Measurements from ENCODE around the gene TFDP2. TPM values are rescaled to one million over a fixed set of nuclear protein-coding genes. Genes with fewer than 3 reads are reported as not detected.

TFDP2 gene
- total RNA-seq, 1 experiment from 2014 or later = 48.2 TPM

- intact Hi-C loops (cut with micrococcal nuclease; ENCODE audit: unreplicated experiment) = no loop called here
- ChIA-PET CTCF (no interaction called here), POLR2A (ENCODE audit: unreplicated experiment) (interaction anchor here (0.6 kb wide), 1 partner anchor 10 kb away, joined by 5 read pairs; no protein-coding TSS in a partner anchor)
- no peak for TF ChIP-seq EZH2 (IDR thresholded peaks at IDR 0.05; ENCODE audit: low read depth)
- TF ChIP-seq, protein P1, sequence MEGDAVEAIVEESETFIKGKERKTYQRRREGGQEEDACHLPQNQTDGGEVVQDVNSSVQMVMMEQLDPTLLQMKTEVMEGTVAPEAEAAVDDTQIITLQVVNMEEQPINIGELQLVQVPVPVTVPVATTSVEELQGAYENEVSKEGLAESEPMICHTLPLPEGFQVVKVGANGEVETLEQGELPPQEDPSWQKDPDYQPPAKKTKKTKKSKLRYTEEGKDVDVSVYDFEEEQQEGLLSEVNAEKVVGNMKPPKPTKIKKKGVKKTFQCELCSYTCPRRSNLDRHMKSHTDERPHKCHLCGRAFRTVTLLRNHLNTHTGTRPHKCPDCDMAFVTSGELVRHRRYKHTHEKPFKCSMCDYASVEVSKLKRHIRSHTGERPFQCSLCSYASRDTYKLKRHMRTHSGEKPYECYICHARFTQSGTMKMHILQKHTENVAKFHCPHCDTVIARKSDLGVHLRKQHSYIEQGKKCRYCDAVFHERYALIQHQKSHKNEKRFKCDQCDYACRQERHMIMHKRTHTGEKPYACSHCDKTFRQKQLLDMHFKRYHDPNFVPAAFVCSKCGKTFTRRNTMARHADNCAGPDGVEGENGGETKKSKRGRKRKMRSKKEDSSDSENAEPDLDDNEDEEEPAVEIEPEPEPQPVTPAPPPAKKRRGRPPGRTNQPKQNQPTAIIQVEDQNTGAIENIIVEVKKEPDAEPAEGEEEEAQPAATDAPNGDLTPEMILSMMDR (conservative IDR thresholded peaks at IDR 0.05) = no peak
- Histone ChIP-seq H4K20me1 (ENCODE audit: insufficient read depth) (no peaks in the 10 kb centered on the region), H3K27me3 (ENCODE audit: insufficient read depth, low read depth) (no peaks in the 10 kb centered on the region), H3K4me3 (no peak overlapping the region), H3K79me2 (ENCODE audit: low read depth) (no peaks in the 10 kb centered on the region), H3K9me2 (ENCODE audit: insufficient read depth) (no peaks in the 10 kb centered on the region), H3K4me1 (replicated peaks; ENCODE audit: insufficient read depth) (no peaks in the 10 kb centered on the region), H3K36me3 (ENCODE audit: low read depth) (no peaks in the 10 kb centered on the region), H3K27ac (no peak overlapping the region), H3K9me3 (ENCODE audit: insufficient read depth, low read depth) (no peaks in the 10 kb centered on the region), H3F3A (ENCODE audit: insufficient read depth, low read depth) (no peaks in the 10 kb centered on the region), H3K4me2 (no peak overlapping the region), H2AFZ (no peak overlapping the region)
- no peak for DNase-seq
- no TSS peak for BruUV-seq (replicated peaks)
Observed at GRCh38 chr3:142047021-142047369, 102.3 kb downstream of the TFDP2 start.

- POLR2A ChIA-PET (ENCODE audit: unreplicated experiment) = interaction anchor here (0.6 kb wide), 2 partner anchors 10 to 449 kb away, joined by 3 to 5 read pairs; no protein-coding TSS in a partner anchor
- Histone ChIP-seq H2AFZ (no peak overlapping the region), H3K4me1 (replicated peaks; ENCODE audit: insufficient read depth) (no peaks in the 10 kb centered on the region), H3K4me2 (no peak overlapping the region), H3K27me3 (ENCODE audit: insufficient read depth, low read depth) (no peaks in the 10 kb centered on the region), H3F3A (ENCODE audit: insufficient read depth, low read depth) (no peaks in the 10 kb centered on the region), H3K27ac (no peak overlapping the region), H4K20me1 (ENCODE audit: insufficient read depth) (no peaks in the 10 kb centered on the region), H3K36me3 (ENCODE audit: low read depth) (no peaks in the 10 kb centered on the region), H3K79me2 (ENCODE audit: low read depth) (no peaks in the 10 kb centered on the region), H3K9me2 (ENCODE audit: insufficient read depth) (no peaks in the 10 kb centered on the region), H3K4me3 (no peak overlapping the region), H3K9me3 (ENCODE audit: insufficient read depth, low read depth) (no peaks in the 10 kb centered on the region)
- TF ChIP-seq EZH2 (IDR thresholded peaks at IDR 0.05; ENCODE audit: low read depth) = no peak
- TF ChIP-seq, protein P1 (conservative IDR thresholded peaks at IDR 0.05) = no peak
- DNase-seq = no peak
- CTCF ChIA-PET = no interaction called here
- intact Hi-C loops (cut with micrococcal nuclease; ENCODE audit: unreplicated experiment) = no loop called here
- BruUV-seq (replicated peaks) = no TSS peak
Observed at GRCh38 chr3:142046320-142047020, 102.9 kb downstream of the TFDP2 start.

GRCh38 chr3:142040941-142041491 is 108.3 kb downstream of the TFDP2 start:
- no peak for DNase-seq
- ChIA-PET CTCF (no interaction called here), POLR2A (ENCODE audit: unreplicated experiment) (no interaction called here)
- Histone ChIP-seq H3K4me3 (no peak overlapping the region), H3K36me3 (ENCODE audit: low read depth) (no peaks in the 10 kb centered on the region), H3K9me3 (ENCODE audit: insufficient read depth, low read depth) (no peaks in the 10 kb centered on the region), H3K9me2 (ENCODE audit: insufficient read depth) (no peaks in the 10 kb centered on the region), H2AFZ (no peak overlapping the region), H3K27me3 (ENCODE audit: insufficient read depth, low read depth) (no peaks in the 10 kb centered on the region), H3K4me2 (no peak overlapping the region), H3K79me2 (ENCODE audit: low read depth) (no peaks in the 10 kb centered on the region), H3K27ac (no peak overlapping the region), H3K4me1 (replicated peaks; ENCODE audit: insufficient read depth) (no peaks in the 10 kb centered on the region), H4K20me1 (ENCODE audit: insufficient read depth) (no peaks in the 10 kb centered on the region), H3F3A (ENCODE audit: insufficient read depth, low read depth) (no peaks in the 10 kb centered on the region)
- intact Hi-C loops (cut with micrococcal nuclease; ENCODE audit: unreplicated experiment) = no loop called here
- TF ChIP-seq, protein P1 (conservative IDR thresholded peaks at IDR 0.05) = no peak
- no peak for TF ChIP-seq EZH2 (IDR thresholded peaks at IDR 0.05; ENCODE audit: low read depth)
- BruUV-seq (replicated peaks) = no TSS peak
